Lower leg skin (tissue), 4 donors: ENCODE results near the gene MYO3A. TPM values are rescaled to one million over a fixed set of nuclear protein-coding genes. Genes with fewer than 3 reads are reported as not detected.

ENCODE experiments used
- DNase-seq, 2 donors: peaks; one replicate each; pipeline ENCODE4 v3.0.0-alpha.2; 2019; ENCODE audit warnings: low spot score in 2 of 2
- H3K4me3 ChIP-seq: fragments of 200-600 bp; sonication (generic); 2 replicates; pipeline ENCODE4 v1.5.1; 2017; ENCODE audit warnings: mild to moderate bottlenecking, low read depth; ENCODE audit not compliant: poor library complexity, severe bottlenecking
- POLR2A ChIP-seq, 2 donors: fragments of 450-650 bp; IDR thresholded peaks; one replicate each; pipeline ENCODE4 v1.6.1; 2016 to 2017; ENCODE audit warnings: antibody characterized with exemption in 2 of 2, mild to moderate bottlenecking in 1 of 2, moderate library complexity in 1 of 2
- WGBS, 2 donors: methylation state at CpG; one replicate each; pipeline ENCODE4 v1.1.5; 2018; 5-methylcytosine and 5-hydroxymethylcytosine counted together
- intact Hi-C: fragments of 100-400 bp; cut with DNase I; formaldehyde crosslinking; loops from one replicate; pipeline ENCODE4 v1.15.0; 2023; ENCODE audit warnings: low total_unique reads
- total RNA-seq, 4 donors: library from RNA; depleted of rRNA; stranded (reverse); fragments of >200 nt; gene quantifications; one replicate each; pipeline ENCODE4 v1.1.0, GENCODE V29; 2016
- TF ChIP-seq, protein P1 (sequence below), 3 donors: fragments of 450-650 bp; IDR thresholded peaks; one replicate each; pipeline ENCODE4 v1.5.1; 2016; ENCODE audit warnings: antibody characterized with exemption in 3 of 3, mild to moderate bottlenecking in 3 of 3, moderate library complexity in 2 of 3

The MYO3A gene
- total RNA-seq, 4 donors from 2014 or later = 2.0 to 7.6 (median 3.1) TPM

DNA sequence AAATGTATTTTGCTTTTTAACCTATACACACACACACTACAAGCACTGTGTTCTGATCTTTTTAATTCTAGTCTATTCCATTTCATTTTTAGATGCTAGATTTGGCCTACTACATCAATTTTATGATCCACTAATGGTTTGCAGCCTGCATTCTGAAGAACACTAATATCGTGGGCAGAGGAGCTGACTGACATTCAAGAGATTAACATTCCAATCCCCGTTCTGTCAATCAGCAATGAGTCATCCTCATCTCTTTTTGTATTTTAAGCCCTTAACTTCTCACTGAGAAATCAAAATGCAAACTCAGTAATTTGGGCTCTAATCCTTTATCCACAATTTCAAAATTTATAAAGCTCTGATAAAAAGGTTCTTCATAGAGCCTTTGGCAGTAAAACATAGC, 235.4 kb downstream of the MYO3A start:
- 21% methylated on average over 2 of the region's 2 CpGs for WGBS, 2 donors
- no peak for TF ChIP-seq POLR2A (IDR thresholded peaks at IDR 0.05)
- TF ChIP-seq, protein P1, sequence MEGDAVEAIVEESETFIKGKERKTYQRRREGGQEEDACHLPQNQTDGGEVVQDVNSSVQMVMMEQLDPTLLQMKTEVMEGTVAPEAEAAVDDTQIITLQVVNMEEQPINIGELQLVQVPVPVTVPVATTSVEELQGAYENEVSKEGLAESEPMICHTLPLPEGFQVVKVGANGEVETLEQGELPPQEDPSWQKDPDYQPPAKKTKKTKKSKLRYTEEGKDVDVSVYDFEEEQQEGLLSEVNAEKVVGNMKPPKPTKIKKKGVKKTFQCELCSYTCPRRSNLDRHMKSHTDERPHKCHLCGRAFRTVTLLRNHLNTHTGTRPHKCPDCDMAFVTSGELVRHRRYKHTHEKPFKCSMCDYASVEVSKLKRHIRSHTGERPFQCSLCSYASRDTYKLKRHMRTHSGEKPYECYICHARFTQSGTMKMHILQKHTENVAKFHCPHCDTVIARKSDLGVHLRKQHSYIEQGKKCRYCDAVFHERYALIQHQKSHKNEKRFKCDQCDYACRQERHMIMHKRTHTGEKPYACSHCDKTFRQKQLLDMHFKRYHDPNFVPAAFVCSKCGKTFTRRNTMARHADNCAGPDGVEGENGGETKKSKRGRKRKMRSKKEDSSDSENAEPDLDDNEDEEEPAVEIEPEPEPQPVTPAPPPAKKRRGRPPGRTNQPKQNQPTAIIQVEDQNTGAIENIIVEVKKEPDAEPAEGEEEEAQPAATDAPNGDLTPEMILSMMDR (IDR thresholded peaks at IDR 0.05) = no peak
- intact Hi-C loops = no loop called here
- H3K4me3 ChIP-seq = no peak overlapping the region
- DNase-seq = no peak

DNA sequence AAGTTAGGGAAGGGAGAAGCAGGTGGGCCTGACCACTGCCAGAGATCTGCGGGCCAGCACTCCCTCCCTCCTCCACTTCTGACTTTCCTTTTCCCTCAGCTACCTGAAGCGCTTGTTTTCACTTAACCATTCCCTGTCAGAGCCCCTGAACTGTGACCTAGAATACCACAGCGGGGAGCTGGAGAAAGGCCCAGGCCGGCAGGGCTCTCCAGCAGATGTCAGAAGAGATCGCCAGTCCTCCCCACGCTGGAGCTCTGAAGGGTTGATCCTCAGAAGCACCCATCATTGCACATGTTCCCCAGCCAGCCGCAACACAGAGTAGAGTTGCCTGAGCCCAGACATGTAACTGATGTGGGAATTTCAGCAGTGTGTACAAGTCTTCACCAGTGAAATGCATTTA, 238.1 kb downstream of the MYO3A start:
- WGBS, 2 donors = 64 to 82% methylated on average over 7 of the region's 7 CpGs
- no peak overlapping the region for H3K4me3 ChIP-seq
- TF ChIP-seq, protein P1 (IDR thresholded peaks at IDR 0.05) = no peak
- no peak for TF ChIP-seq POLR2A (IDR thresholded peaks at IDR 0.05)
- no peak for DNase-seq
- intact Hi-C loops = no loop called here

DNA sequence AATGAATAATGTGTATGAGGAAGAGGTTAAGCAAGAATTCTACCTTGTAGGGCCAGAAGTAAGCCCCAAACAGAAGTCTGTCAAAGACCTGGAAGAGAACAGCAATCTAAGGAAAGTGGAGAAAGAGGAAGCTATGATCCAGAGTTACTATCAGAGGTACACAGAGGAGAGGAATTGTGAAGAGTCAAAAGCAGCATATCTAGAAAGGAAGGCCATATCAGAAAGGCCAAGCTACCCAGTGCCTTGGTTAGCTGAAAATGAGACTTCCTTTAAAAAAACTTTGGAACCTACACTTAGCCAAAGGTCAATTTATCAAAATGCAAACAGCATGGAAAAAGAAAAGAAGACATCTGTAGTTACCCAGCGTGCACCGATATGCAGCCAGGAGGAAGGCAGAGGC, 239.8 kb downstream of the MYO3A start:
- 43 to 87% methylated on average over 2 of the region's 2 CpGs for WGBS, 2 donors
- no peak for DNase-seq
- intact Hi-C loops = no loop called here
- no peak for TF ChIP-seq POLR2A (IDR thresholded peaks at IDR 0.05)
- TF ChIP-seq, protein P1 (IDR thresholded peaks at IDR 0.05) = no peak
- no peak overlapping the region for H3K4me3 ChIP-seq

DNA sequence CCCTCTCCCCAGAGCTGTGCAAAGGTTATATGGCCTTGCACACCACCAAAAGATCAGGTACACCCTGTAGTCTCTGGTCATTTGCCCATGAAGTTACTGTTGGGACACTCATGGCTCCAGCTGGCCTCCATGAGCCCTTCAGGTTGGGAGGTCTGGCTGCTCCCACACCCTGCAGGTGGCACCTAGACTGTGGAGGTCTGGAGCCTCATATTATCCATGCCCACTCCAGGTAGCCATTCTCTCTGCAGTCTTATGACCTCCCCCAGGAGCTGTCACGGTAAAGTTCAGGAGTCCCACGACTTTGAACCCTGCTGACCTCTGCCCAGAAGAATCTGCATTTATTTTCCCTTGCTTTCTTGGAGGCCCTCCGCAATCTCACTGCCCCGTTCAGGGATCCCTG, 243.3 kb downstream of the MYO3A start:
- TF ChIP-seq, protein P1 (IDR thresholded peaks at IDR 0.05) = no peak
- TF ChIP-seq POLR2A (IDR thresholded peaks at IDR 0.05) = no peak
- DNase-seq = no peak
- intact Hi-C loops = no loop called here
- 83 to 89% methylated on average over 4 of the region's 4 CpGs for WGBS, 2 donors
- no peak overlapping the region for H3K4me3 ChIP-seq

DNA sequence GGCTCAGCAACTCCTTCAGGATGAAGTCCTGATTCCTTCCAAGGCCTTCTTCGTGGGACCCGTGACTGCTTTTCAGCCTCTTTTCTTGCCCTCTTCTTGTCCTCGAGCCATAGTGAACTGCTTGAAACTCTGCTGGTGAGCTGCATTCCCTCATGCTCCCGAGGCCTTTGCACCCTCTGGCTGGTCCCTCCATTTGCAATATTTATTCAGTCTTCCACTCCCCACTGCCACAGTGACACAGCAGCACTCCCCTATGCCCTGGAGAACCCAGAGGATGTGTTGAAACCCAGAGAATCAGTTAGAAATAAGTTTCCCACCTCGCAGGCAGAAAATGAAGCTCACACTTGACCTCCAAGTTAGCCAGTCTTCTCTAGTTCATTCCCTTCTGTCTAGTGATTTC, 260.2 kb downstream of the MYO3A start:
- intact Hi-C loops = no loop called here
- no peak overlapping the region for H3K4me3 ChIP-seq
- 66 to 77% methylated on average over 5 of the region's 5 CpGs for WGBS, 2 donors
- DNase-seq = no peak
- TF ChIP-seq, protein P1 (IDR thresholded peaks at IDR 0.05) = no peak
- no peak for TF ChIP-seq POLR2A (IDR thresholded peaks at IDR 0.05)

DNA sequence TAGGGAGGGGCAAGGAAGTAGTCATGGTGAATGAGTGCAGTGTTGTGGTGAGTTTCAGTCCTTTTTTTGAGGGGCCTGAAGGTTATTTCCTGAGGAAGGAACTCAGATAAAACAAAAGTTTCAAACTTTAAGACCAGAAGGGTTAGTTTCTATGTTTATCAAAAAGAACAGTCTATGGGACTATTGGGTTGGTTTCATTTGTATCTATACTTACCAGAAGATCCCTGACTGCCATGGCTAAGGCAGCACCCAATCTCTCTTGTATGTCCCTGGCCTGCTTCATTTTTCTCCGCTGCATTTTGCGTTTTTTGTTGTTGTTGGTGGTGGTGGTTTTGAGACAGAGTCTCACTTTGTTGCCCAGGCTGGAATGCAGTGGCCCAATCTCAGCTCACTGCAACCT, 263.2 kb downstream of the MYO3A start:
- no peak overlapping the region for H3K4me3 ChIP-seq
- WGBS, 2 donors = 98 to 100% methylated on average over 2 of the region's 2 CpGs
- intact Hi-C loops = no loop called here
- no peak for TF ChIP-seq POLR2A (IDR thresholded peaks at IDR 0.05)
- TF ChIP-seq, protein P1 (IDR thresholded peaks at IDR 0.05) = no peak
- DNase-seq = no peak
